AG04449 (cell line): ENCODE measurements around the gene CTTN.
A peak's percentile ranks its signal among the peaks of the same experiment; 100 is the strongest.
"Not testable (repeated sequence)": the region's sequence is repeated elsewhere in the genome, so short reads cannot be mapped to it uniquely, and the experiment has no call there.

Experiments
- CTCF ChIA-PET: fragments of 350-600 bp; formaldehyde crosslinking; extraction: SDS; loops from one replicate; lab custom pipeline; 2021; ENCODE audit warnings: antibody characterized with exemption; lab: Yijun Ruan, JAX
- POLR2A ChIA-PET: fragments of 400-600, 350-600 bp; formaldehyde crosslinking; extraction: SDS; loops from one replicate; lab custom pipeline; 2020; ENCODE audit warnings: antibody characterized with exemption, inconsistent platforms; lab: Yijun Ruan, JAX
- DNase-seq: peaks from one replicate; pipeline ENCODE4 v3.0.0-alpha.2; 2010; ENCODE audit warnings: low read depth, low spot score
- H3K4me3 ChIP-seq: 2 replicates; pipeline ENCODE4 v1.5.1; 2011; ENCODE audit warnings: low read depth, mild to moderate bottlenecking, control low read depth, low read length
- TF ChIP-seq, protein P1 (sequence below): IDR thresholded peaks from one replicate; pipeline ENCODE4 v1.5.1; 2011; ENCODE audit warnings: mild to moderate bottlenecking, moderate library complexity, low read length, control low read depth, inconsistent platforms; ENCODE audit not compliant: insufficient read depth; ENCODE audit errors: missing control alignments

Gene CTTN

GRCh38 chr11:70440206-70440605 lies 41.9 kb downstream of the CTTN start:
- no peak for DNase-seq
- TF ChIP-seq, protein P1, sequence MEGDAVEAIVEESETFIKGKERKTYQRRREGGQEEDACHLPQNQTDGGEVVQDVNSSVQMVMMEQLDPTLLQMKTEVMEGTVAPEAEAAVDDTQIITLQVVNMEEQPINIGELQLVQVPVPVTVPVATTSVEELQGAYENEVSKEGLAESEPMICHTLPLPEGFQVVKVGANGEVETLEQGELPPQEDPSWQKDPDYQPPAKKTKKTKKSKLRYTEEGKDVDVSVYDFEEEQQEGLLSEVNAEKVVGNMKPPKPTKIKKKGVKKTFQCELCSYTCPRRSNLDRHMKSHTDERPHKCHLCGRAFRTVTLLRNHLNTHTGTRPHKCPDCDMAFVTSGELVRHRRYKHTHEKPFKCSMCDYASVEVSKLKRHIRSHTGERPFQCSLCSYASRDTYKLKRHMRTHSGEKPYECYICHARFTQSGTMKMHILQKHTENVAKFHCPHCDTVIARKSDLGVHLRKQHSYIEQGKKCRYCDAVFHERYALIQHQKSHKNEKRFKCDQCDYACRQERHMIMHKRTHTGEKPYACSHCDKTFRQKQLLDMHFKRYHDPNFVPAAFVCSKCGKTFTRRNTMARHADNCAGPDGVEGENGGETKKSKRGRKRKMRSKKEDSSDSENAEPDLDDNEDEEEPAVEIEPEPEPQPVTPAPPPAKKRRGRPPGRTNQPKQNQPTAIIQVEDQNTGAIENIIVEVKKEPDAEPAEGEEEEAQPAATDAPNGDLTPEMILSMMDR, result no peak
- ChIA-PET POLR2A (no interaction called here), CTCF (no interaction called here)
- H3K4me3 ChIP-seq, result no peak overlapping the region

DNA sequence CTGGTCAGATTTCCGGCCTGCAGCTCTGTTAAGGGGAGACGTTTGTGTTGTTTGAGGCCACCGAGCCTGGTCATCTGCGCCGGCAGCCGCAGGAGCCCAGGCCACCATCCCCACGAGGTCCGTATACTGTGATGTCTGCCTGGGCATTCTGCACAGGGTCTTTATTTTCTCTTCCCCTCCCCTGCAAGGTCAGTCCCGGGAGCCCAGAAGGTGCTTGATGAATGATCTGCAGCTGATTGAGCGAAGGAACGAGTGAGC lies 45.4 kb downstream of the CTTN start:
- POLR2A ChIA-PET, result no interaction called here
- H3K4me3 ChIP-seq, result no peak overlapping the region
- no peak for DNase-seq
- CTCF ChIA-PET, result no interaction called here
- TF ChIP-seq, protein P1, result no peak

- H3K4me3 ChIP-seq, result no peak overlapping the region
- ChIA-PET CTCF (no interaction called here), POLR2A (no interaction called here)
- no peak for DNase-seq
- TF ChIP-seq, protein P1, result no peak
These were observed 46.8 kb downstream of the CTTN start for GRCh38 chr11:70445091-70445490.

DNA sequence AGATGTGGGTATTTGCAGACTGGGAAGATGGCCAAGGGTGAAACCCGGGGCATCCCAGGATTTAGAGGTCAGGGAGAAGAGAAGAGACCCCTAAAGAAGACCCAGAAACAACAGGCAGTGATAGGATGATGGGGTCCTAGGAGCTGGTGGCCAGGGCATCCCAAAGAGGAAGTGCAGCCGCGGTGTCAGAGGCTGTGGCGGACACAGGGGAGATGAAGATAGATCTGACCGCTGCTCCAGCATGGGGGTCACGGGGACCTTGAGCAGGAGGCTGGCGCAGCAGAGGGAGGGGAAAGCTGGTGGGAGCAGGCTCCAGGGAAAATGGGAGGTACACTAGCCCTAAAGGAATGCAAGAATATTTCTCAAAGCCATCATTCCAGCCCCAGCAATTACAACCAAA lies 47.3 kb downstream of the CTTN start:
- ChIA-PET POLR2A (no interaction called here), CTCF (no interaction called here)
- DNase-seq, result no peak
- no peak overlapping the region for H3K4me3 ChIP-seq
- TF ChIP-seq, protein P1, result no peak

- POLR2A ChIA-PET, result no interaction called here
- DNase-seq, result no peak
- CTCF ChIA-PET, result no interaction called here
- TF ChIP-seq, protein P1, result peak; percentile 32
- H3K4me3 ChIP-seq, result no peak overlapping the region
These were observed 50.7 kb downstream of the CTTN start for GRCh38 chr11:70448983-70449567.

- POLR2A ChIA-PET, result no interaction called here
- DNase-seq, result no peak
- CTCF ChIA-PET, result interaction anchor here (1.5 kb wide), 1 partner anchor 13 kb away, joined by 5 read pairs; no protein-coding TSS in a partner anchor
These were observed 56.0 kb downstream of the CTTN start for GRCh38 chr11:70454197-70454767.

GRCh38 chr11:70454811-70455210 lies 56.5 kb downstream of the CTTN start:
- CTCF ChIA-PET, result interaction anchor here (1.5 kb wide), 1 partner anchor 13 kb away, joined by 5 read pairs; no protein-coding TSS in a partner anchor
- DNase-seq, H3K4me3 ChIP-seq, POLR2A ChIA-PET: not testable (repeated sequence)

More at GRCh38 chr11:70454197-70454767, 56.0 kb downstream of the CTTN start:
- no peak overlapping the region for H3K4me3 ChIP-seq
- TF ChIP-seq, protein P1, result no peak
